Tibial artery (tissue), 4 donors: ENCODE results near the gene RNF144A.

ENCODE experiments used
- DNase-seq, 2 donors: peaks; one replicate each; pipeline ENCODE4 v3.0.0-alpha.2; 2019
- H3K27ac ChIP-seq, 2 donors: fragments of 200-600 bp; sonication (generic) in 1 of 2; 1 replicate in 1 of 2; 2 replicates in 1 of 2; pipeline ENCODE4 v1.5.1; 2018 to 2019; ENCODE audit warnings: mild to moderate bottlenecking in 1 of 2
- H3K27me3 ChIP-seq, 2 donors: fragments of 200-600 bp; sonication (generic) in 1 of 2; one replicate each; pipeline versions ENCODE4 v1.5.1 to v1.6.0; 2016 to 2019
- H3K36me3 ChIP-seq, 3 donors: fragments of 200-600 bp; sonication (generic) in 2 of 3; one replicate each; pipeline ENCODE4 v1.5.1; 2016 to 2019; ENCODE audit warnings: mild to moderate bottlenecking in 2 of 3
- H3K4me1 ChIP-seq, 4 donors: fragments of 200-600 bp; sonication (generic) in 2 of 4; 1 replicate in 3 of 4; 2 replicates in 1 of 4; pipeline ENCODE4 v1.5.1; 2016 to 2019
- H3K4me3 ChIP-seq, 2 donors: fragments of 200-600 bp; sonication (generic) in 1 of 2; 1 replicate in 1 of 2; 2 replicates in 1 of 2; pipeline ENCODE4 v1.5.1; 2018 to 2019; ENCODE audit warnings: mild to moderate bottlenecking in 2 of 2
- H3K9me3 ChIP-seq, 3 donors: fragments of 200-600 bp; sonication (generic) in 1 of 3; one replicate each; pipeline ENCODE4 v1.5.1; 2016 to 2019
- CTCF ChIP-seq, 2 experiments: fragments of 200-600 bp in 1 of 2; fragments of 450-650 bp in 1 of 2; IDR thresholded peaks; one replicate each; pipeline ENCODE4 v1.5.1; 2017 to 2019; ENCODE audit warnings: antibody characterized with exemption in 2 of 2, mild to moderate bottlenecking in 1 of 2, moderate library complexity in 1 of 2
- intact Hi-C: fragments of 100-400 bp; cut with DNase I; formaldehyde crosslinking; loops from one replicate; pipeline ENCODE4 v1.15.0; 2023; ENCODE audit warnings: low total_unique reads

The RNF144A gene

GRCh38 chr2:7031547-7032245 is 114.5 kb downstream of the RNF144A start:
- intact Hi-C loops = no loop called here
- Histone ChIP-seq H3K36me3 (peaks cover 0 to 14% (median 0%) of the 10 kb centered on the region in 3 donors), H3K4me3 (no peak overlapping the region), H3K9me3 (no peaks in the 10 kb centered on the region), H3K27me3 (no peaks in the 10 kb centered on the region), H3K27ac (no peak overlapping the region), H3K4me1 (no peaks in the 10 kb centered on the region)
- DNase-seq = no peak
- no peak for TF ChIP-seq CTCF (IDR thresholded peaks at IDR 0.05)

- Histone ChIP-seq H3K27ac (no peak overlapping the region), H3K4me1 (peaks cover 0 to 4% (median 0%) of the 10 kb centered on the region in 4 donors), H3K36me3 (peaks cover 0 to 14% (median 0%) of the 10 kb centered on the region in 3 donors), H3K9me3 (no peaks in the 10 kb centered on the region), H3K4me3 (no peak overlapping the region), H3K27me3 (no peaks in the 10 kb centered on the region)
- intact Hi-C loops = no loop called here
- DNase-seq = no peak
- no peak for TF ChIP-seq CTCF (IDR thresholded peaks at IDR 0.05)
Measured at GRCh38 chr2:7032371-7032770, 115.2 kb downstream of the RNF144A start.

- H3K4me1 ChIP-seq = peaks cover 0 to 14% (median 0%) of the 10 kb centered on the region in 4 donors
- no peaks in the 10 kb centered on the region for H3K27me3 ChIP-seq
- H3K4me3 ChIP-seq = no peak overlapping the region
- TF ChIP-seq CTCF (IDR thresholded peaks at IDR 0.05) = no peak
- no peak overlapping the region for H3K27ac ChIP-seq
- no peak for DNase-seq
- peaks cover 0 to 14% (median 0%) of the 10 kb centered on the region in 3 donors for H3K36me3 ChIP-seq
- intact Hi-C loops = no loop called here
- no peaks in the 10 kb centered on the region for H3K9me3 ChIP-seq
Measured at GRCh38 chr2:7033136-7033960, 116.1 kb downstream of the RNF144A start.

- no peak for DNase-seq
Measured at GRCh38 chr2:7034303-7034702, 117.1 kb downstream of the RNF144A start.

GRCh38 chr2:7035884-7036283 is 118.7 kb downstream of the RNF144A start:
- H3K4me1 ChIP-seq = peaks cover 0 to 14% (median 0%) of the 10 kb centered on the region in 4 donors
- H3K36me3 ChIP-seq = peaks cover 0 to 25% (median 0%) of the 10 kb centered on the region in 3 donors
- no peaks in the 10 kb centered on the region for H3K9me3 ChIP-seq
- H3K4me3 ChIP-seq = no peak overlapping the region
- intact Hi-C loops = no loop called here
- TF ChIP-seq CTCF (IDR thresholded peaks at IDR 0.05) = no peak
- H3K27ac ChIP-seq = no peak overlapping the region
- no peak for DNase-seq
- no peaks in the 10 kb centered on the region for H3K27me3 ChIP-seq

More at GRCh38 chr2:7034303-7034702, 117.1 kb downstream of the RNF144A start:
- no peak overlapping the region for H3K4me3 ChIP-seq
- H3K27me3 ChIP-seq = no peaks in the 10 kb centered on the region
- H3K27ac ChIP-seq = no peak overlapping the region
- no peaks in the 10 kb centered on the region for H3K9me3 ChIP-seq
- TF ChIP-seq CTCF (IDR thresholded peaks at IDR 0.05) = no peak
- intact Hi-C loops = no loop called here
- peaks cover 0 to 14% (median 0%) of the 10 kb centered on the region in 3 donors for H3K36me3 ChIP-seq
- peaks cover 0 to 14% (median 0%) of the 10 kb centered on the region in 4 donors for H3K4me1 ChIP-seq
